SK-N-DZ (cell line): ENCODE results near the gene SEC61B.
"Not testable (repeated sequence)": the region's sequence is repeated elsewhere in the genome, so short reads cannot be mapped to it uniquely, and the experiment has no call there.

Experiments
- DNase-seq: peaks from one replicate; pipeline ENCODE4 v3.0.0-alpha.2; 2015; ENCODE audit warnings: low spot score

SEC61B gene

DNA sequence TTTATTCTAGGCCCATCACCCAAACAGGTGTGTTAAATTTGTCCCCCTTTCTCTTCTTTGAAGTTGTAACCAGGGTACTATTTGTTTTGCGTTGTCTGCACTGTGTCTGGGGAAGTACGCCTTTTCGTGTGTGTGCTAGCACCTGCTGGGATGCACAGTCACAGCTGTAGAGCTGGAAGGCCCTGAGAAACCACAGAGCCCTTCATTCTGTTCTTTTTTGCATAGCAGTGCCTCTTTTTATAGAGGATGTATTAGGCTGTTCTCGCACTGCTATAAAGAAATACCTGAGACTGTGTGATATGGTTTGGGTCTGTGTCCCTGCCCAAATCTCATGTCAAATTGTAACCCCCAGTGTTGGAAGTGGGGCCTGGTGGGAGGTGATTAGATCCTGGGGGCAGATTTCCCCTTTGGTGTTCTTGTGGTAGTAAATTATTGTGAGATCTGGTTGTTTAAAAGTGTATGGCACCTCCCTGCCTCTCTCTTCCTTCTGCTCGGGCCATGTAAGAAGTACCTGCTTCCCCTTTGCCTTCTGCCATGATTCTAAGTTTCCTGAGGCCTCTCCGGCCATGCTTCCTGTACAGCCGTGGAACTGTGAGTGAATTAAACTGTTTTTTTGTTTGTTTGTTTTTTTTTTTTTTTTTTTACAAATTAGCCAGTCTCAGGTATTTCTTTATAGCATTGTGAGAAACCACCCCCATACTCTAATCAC, 14.0 kb downstream of the SEC61B start:
- DNase-seq: no peak

DNA sequence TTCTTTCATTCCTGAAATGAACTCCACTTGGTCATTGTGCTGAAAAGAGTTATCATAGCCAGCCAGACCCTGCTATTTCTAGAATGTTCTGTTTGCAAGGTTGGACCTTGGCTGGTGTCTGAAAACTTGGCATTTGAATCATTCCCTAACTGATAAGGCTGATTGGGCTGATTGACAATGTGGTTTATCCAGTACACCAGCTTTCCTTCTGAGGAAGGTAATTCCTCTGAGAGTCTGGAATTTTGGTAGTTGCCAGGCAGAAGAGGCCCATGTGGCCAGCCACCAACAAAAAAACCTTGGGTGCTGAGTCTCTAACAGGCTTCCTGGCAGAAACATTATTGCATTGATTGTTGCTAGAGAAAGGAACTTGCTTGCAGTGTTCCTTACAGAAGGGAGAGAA, 15.3 kb downstream of the SEC61B start:
- no peak for DNase-seq

DNA sequence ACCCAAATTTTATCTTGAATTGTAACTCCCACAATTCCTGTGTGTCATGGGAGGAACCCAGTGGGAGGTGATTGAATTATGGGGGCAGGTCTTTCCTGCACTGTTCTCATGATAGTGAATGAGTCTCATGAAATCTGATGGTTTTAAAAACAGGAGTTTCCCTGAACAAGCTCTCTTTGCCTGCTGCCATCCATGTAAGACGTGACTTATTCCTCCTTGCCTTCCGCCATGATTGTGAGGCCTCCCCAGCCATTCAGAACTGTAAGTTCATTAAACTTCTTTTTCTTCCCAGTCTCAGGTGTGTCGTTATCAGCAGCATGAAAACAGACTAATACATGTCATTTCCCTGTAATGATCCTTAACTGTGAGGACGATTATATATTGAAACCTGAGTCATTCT, 15.8 kb downstream of the SEC61B start:
- DNase-seq: not testable (repeated sequence)

DNA sequence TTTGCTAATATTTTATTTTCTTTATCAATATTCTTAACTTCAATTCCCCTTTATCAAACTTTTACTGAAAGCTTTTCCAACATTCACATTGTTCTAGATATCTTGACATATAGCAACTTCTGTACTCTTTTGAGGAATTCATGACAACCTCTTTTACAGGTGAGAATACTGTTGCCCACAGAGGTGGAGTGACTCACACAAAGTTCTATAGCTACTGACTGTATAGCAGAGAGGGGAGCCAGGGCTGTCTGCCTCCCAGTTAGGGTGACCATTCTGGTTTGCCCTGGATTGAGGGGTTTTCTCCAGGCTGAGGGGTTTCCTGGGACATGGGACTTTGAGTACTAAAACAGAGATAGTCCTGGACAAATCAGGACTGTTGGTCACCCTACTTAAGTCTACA, 16.2 kb downstream of the SEC61B start:
- no peak for DNase-seq

DNA sequence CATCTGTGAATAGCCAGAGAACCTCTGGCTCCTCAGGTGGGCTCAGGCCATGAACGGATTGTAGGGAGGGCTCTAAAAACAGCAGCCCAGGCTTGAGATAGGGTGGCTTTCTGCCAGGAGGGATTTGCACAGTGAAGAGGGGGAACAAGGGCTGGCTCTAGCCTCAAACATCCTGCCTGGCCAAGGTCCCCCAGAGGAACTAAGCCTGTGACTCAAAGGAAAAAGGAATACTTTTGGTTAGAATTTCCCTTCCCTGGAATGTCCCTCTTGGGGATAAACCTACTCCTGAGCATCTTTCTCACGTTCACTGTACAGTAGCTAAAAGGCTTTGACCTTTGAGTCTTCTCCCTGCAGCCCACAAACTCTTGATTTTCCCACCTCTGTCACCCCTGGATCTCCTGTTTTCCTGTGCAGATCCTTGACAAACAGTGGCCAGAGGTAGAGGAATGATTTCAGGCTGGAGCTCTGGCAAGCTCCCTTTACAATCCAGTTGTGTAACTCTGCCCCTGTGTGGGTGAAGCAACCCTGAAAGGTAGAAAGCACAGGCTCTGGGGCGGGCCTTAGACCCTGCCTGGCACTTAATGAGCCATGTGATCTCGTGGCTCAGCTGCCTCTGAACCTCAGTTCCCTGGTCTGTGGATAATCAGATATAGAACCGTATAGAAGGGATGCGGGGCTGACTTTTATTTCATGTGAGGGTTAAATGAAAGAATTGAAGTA, 17.4 kb downstream of the SEC61B start:
- no peak for DNase-seq

DNA sequence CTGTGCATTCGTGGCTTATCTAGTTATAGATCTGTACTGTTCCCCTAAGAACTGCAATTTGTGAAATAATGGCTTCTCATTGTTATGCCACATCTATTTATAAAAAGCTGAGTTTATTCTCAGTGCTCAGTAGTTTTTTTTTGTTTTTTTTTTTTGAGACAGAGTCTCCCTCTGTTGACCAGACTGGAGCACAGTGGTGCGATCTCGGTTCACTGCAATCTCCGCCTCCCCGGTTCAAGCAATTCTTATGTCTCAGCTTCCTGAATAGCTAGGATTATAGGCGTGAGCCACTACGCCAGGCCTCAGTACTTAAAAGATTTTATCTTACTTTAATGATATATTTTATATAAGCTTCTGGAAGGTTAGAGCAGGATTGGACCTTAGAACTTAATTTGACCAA, 19.0 kb downstream of the SEC61B start:
- DNase-seq: no peak

DNA sequence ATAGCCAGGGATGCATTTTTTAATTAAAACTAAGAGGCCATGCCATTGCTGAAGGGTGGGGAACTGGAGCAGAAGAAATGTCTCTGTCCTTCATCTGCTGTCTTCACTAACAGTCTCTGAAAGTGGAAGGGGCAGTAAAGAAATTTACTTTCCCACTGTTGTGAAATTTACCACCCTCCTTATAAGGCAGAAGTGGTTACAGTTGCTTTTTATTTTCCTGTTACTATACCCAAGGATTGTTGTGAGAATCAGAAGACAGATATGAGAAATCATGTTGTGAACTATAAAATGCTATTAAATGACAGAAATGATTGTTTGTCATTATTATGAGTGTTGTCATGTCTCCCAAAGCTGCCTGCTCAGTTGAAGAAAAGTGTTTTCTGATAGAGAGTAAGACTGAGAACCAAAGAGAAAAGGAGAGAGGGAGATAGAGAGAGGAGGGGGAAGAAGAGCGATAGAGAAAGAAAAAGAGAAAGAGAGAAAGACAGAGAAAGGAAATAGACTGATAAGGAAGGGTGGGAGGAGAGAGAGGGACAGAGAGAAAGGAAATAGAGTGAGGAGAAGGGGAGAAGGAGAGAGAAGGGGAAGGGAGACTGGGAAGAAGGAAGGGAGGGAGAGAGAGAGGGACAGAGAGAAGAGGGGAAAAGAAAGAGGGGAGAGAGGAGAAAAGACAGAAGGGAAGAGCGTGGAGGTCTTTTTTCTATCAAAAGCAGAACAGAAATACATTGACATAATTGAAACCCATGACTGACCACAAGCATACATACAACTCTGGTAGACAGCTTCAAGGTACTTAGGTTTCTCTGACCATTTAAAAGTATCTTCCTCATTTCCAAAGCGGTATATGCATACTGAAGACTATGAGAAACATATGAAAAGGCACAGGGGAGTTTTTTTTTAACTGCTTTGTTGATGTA, 22.5 kb downstream of the SEC61B start:
- DNase-seq: no peak

DNA sequence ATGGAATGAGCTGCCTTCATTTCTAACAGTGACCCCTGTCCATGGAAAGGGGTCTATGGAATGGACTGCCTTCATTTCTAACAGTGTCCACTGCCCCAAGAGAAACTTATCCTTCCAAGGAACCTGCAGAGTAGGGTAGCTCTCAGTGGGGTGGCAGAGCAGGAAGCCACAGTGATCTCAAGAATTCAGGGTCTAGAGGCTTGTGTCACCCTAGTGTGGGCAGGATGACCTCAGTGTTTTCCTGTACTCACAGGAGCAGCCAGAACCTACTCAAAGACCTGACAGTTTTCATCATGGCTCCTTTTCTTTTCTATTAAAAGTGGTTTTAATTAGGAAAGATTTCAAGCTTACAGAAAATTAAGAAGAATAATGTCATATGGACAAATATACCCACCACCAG, 27.5 kb downstream of the SEC61B start:
- no peak for DNase-seq

DNA sequence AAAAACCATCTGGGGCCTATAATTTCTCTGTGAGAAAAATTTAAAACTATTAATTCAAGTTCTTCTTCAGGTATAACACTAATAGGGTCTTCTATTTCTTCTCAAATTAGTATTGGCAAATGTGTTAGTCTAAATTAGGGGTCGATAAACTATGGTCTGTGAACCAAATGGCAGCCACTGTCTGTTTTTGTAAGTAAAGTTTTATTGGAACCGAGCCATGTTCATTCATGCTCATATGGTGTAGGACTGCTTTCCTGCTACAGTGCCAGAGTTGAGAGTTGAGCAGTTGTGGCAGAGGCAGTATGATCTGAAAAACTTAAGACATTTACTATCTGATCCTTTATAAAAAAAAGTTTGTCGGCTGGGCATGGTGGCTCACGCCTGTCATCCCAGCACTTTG, 29.1 kb downstream of the SEC61B start:
- DNase-seq: no peak

DNA sequence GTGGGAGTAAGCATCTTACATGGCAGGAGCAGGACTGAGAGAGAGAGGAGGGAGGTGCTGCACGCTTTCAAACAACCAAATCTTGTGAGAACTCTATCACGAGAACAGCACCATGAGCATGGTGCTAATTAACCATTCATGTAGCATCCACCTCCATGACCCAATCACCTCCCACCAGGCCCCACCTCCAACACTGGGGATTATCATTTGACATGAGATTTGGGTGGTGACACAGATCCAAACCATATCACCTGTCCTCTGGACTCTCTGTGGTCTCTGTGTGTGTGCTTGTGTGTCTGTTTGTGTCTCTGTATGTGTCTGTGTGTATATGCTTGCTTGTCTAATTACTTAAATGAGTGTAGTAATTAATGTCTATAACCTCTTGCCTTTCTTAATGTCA, 31.1 kb downstream of the SEC61B start:
- no peak for DNase-seq

DNA sequence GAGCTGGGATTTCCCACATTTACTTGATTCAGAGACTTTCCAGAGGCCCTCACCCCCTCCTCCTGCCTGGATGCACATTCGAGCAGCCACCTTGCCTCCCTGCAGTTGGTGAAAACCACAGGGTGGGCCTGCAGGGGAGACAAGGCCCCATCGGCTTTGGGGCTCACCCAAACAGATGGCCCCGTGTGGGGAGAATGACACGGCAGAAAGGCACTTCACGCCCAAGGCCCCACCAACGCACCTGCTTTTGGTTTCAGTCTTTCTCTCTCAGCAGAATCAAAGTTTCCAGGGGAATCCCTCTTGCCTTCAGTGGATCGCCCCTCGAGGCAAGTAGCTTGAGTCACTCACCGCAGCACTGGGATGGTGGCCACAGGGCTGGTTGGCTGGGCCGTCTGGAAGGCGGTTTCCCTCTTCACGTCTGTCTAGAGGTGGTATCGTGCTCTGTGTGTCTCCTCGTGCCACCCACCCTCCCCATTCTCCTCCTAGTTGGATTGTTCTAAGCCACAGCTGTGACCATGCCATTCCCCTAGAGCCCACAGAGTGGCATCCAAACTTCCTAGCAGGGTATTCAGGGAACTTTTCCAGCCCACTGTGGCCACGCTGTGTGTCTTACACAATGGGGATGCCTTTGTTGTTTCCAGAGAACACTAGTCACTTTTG, 31.8 kb downstream of the SEC61B start:
- DNase-seq: no peak

DNA sequence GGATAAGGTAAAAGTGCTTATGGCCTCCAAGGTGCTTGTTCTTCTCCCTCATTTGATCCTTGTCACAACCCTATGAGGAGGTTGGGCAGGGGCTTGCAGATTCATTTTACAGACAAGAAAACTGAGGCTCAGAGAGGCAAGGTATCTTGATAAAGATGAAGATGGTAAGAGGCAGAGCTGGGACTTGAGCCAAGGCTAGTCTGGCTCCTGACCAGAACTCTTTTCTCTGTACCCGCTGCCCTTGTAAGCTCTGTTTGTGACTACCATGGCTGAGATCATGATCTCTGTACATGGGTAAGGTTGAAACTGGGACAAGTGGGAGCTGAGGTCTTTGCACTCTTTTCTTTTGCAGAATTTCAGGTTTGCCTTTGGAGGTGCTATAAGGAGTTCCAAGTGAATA, 33.6 kb downstream of the SEC61B start:
- DNase-seq: no peak

DNA sequence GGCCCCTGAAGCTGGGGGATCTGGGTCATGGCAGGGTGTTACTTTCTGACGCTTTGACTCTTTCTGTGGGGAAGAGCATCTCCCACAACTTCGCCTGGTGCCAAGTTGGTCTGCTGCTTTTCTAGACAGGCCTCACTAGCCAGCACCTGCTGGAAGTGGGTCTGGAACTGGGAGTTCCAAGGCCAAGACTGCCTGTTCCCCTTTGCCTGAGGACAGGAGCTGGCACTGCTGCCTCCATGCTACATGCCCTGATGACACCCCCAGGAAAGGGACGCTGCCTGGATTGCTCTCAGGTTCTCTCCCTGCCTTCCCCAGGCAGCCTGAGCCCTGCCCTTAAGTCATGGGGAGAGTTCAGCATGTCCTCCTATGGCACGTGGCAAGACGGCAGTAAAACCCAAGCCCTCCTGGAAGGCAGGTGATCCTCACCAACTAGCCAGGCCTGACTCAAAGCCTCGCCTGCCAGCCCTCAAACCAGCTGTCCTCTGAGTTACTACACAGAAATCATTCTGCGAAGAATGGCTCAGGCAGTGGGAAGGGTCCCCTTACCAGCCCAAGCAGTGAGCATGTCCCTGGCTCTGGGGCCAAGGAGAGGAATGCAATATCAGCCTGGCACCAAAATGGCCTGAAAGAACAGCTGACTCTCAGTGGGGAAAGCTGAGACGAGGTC, 35.8 kb downstream of the SEC61B start:
- no peak for DNase-seq

DNA sequence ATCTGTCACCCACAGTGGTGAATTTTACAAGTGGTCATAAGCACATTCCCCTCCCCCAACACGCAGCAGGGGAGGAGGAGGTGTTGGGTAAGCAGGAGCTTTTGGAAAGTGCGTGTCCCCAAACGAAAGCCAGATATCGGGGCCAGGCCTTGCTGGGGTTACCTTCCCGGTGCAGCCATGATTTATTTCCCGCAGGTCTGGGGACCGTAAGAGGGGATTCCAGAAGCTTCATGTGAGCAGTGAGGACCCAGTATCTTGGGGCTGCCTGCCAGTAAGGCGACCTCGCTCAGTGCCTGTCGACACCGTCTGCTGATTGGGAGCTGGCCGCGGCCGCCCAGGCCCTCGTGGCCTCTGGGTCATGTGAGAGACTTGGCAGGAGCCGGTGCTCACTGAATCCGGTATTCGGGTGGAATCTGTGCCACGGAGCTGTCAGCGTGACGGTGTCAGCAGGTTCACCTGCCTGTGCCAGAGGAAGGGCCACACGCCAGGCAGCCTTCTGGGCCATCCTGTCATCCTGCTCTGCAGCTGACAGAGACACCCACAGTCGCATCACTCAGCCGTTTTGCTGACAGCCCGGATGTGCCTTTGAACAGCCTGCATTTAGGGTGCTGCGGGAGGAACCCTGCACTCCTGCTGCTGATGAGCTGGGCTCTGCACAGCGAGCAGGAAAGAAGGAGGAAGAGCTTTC, 37.3 kb downstream of the SEC61B start:
- peak; percentile 48 for DNase-seq

DNA sequence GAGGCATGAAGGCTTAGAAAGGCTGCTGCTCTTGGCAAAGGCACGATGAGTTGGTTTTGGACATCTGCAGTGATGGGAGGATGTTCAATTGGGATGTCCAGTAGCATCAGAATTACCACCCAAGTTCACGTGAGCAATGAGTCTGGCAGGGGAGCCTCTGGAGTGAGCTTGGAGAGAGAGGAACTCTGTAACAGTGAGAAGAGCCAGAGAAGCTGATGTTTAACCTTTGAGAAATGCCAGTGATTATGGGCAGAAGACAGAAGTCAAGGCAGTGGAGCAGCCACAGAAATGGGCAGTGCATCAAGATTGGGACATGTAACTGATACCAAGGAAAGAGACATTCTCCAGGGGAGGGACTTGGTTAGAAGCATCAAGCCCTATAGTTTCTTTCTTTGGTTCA, 39.8 kb downstream of the SEC61B start:
- DNase-seq: no peak

DNA sequence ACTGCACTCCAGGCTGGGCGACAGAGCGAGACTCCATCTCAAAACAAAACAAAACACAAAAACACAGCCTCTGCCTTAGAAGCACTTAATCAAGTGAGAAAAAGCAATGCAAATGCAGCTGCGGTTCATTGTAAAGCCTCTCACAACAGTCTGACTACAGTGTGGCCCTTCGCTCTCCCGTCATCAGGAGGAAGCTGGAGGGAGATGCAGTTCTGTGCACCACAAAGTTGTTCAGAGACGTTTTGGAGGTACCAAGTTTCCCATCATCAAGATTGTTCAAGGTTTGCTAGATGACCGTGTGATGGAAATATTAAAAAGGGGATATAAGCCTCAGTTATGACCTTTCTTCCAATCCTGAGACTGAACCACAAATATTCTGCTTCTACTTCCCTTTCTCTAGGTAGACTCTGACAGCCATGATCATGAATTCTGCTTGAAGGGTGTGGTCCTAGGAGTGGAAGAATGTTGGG, 40.9 kb downstream of the SEC61B start:
- DNase-seq: no peak

DNA sequence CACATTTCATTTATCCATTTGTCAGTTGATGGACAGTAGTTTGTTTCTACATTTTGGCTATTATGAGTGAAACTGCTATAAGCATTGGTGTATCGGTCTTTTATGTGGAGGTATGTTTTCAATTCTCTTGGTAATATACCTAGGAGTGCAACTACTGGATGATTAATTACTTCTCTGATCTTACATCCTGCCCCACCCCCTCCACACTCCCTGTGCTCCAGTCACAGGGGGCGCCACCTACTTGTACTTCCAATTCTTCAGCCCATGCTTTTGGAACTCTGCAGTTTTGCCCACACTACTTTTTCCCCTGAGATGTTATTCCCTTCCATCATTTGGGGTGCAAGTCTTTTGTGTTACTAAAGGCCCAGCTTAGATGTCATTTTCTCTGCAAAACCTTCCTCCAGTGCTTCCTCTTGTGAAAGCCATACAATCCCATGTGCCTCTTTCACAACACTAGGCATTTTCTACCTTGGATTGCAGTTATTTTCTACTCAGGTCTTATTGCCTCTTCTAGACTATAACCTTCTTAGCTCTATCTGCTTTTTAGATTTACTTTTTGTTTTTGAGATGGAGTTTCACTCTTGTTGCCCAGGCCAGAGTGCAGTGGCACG, 42.1 kb downstream of the SEC61B start:
- no peak for DNase-seq

DNA sequence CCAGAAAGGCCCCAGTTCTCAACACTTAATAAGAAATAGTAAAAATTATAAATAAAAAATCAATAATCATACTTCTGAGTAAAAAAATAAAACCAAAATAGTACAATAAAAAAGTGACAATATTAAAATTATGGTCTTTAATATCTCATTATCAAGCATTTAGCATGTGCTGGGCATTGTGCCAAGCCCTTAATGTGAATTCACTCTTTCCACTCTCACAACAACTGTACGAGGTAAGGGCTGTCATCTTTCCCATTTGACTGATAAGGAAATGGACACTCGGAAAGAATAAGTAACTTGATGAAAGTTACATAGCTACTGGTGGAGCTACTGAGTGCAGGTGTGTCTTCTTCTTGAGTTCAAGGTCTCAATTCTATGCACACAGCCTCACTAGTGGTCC, 43.6 kb downstream of the SEC61B start:
- no peak for DNase-seq

DNA sequence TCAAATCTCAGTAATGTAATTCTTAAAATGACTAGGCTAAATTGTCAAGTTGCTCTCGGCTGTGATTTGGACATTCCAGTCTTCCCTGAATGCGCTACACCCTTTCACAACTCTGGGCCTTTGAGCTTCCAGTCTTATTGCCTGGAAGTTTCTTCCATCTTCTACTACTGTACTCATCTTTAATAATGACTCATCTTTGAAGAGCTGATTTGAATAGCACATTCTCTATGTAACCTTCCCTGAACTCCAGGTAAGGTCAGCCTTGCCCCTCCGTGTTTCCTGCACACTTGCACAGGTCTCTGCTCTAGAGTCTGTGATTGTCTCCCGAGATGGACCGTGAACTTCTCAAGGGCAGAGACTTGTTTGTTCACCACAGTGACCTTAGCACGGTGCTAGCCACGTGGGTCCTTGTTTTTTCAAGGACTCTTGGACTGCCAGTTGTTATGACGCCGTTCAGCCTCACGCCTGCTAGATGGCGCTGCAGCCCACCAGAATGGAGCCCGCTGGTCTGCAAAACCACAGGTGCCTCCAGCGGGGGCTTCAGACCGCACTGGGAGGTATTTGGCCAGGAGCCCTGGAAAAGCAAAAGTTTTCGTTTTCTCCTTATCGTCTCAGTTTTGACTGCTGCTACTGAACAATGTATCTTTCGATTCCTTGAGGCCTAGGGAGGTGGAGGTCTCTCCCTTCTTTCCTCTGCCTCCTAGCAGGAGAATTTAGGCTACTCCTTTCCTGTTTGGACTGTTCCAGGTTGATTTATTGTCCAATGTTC, 44.4 kb downstream of the SEC61B start:
- DNase-seq: peak; percentile 71
